ENCODE data around the gene SCRT2.

Gene SCRT2

GRCh38 chr20:689348-689747 lies 13.7 kb upstream of the SCRT2 start:
- Histone ChIP-seq H3K9me3 (ENCODE audit: severe bottlenecking) (peaks cover 2% of the 10 kb centered on the region), H3K4me3 (ENCODE audit: severe bottlenecking) (no peak overlapping the region), H3K27me3 (ENCODE audit: insufficient read depth, poor library complexity, severe bottlenecking) (peaks cover 39% of the 10 kb centered on the region), H3K36me3 (ENCODE audit: low read depth) (no peaks in the 10 kb centered on the region), H3K27ac (ENCODE audit: poor library complexity, severe bottlenecking) (no peak overlapping the region), H3K4me1 (ENCODE audit: insufficient read depth, poor library complexity, severe bottlenecking) (no peaks in the 10 kb centered on the region)
- DNase-seq (ENCODE audit: low spot score) (peak; percentile 38), ATAC-seq (ENCODE audit: low read depth) (no peak)
- TF ChIP-seq CTCF (IDR thresholded peaks at IDR 0.05; ENCODE audit: poor library complexity, severe bottlenecking): no peak

GRCh38 chr20:688809-689212 lies 13.2 kb upstream of the SCRT2 start:
- H3K27me3 ChIP-seq (ENCODE audit: insufficient read depth, poor library complexity, severe bottlenecking): peaks cover 39% of the 10 kb centered on the region
- peaks cover 2% of the 10 kb centered on the region for H3K9me3 ChIP-seq (ENCODE audit: severe bottlenecking)
- H3K4me1 ChIP-seq (ENCODE audit: insufficient read depth, poor library complexity, severe bottlenecking): no peaks in the 10 kb centered on the region
- peak; percentile 63 for ATAC-seq (ENCODE audit: low read depth)
- DNase-seq (ENCODE audit: low spot score): peak; percentile 48
- H3K4me3 ChIP-seq (ENCODE audit: severe bottlenecking): no peak overlapping the region
- no peaks in the 10 kb centered on the region for H3K36me3 ChIP-seq (ENCODE audit: low read depth)
- H3K27ac ChIP-seq (ENCODE audit: poor library complexity, severe bottlenecking): no peak overlapping the region
- TF ChIP-seq CTCF (IDR thresholded peaks at IDR 0.05; ENCODE audit: poor library complexity, severe bottlenecking): no peak

GRCh38 chr20:687468-688203 lies 12.0 kb upstream of the SCRT2 start:
- Histone ChIP-seq H3K36me3 (ENCODE audit: low read depth) (no peaks in the 10 kb centered on the region), H3K9me3 (ENCODE audit: severe bottlenecking) (peaks cover 2% of the 10 kb centered on the region), H3K27me3 (ENCODE audit: insufficient read depth, poor library complexity, severe bottlenecking) (peaks cover 39% of the 10 kb centered on the region), H3K4me3 (ENCODE audit: severe bottlenecking) (no peak overlapping the region), H3K4me1 (ENCODE audit: insufficient read depth, poor library complexity, severe bottlenecking) (no peaks in the 10 kb centered on the region), H3K27ac (ENCODE audit: poor library complexity, severe bottlenecking) (no peak overlapping the region)
- TF ChIP-seq CTCF (IDR thresholded peaks at IDR 0.05; ENCODE audit: poor library complexity, severe bottlenecking): no peak
- ATAC-seq (ENCODE audit: low read depth): no peak
- no peak for DNase-seq (ENCODE audit: low spot score)

- Histone ChIP-seq H3K9me3 (ENCODE audit: severe bottlenecking) (no peaks in the 10 kb centered on the region), H3K4me1 (ENCODE audit: insufficient read depth, poor library complexity, severe bottlenecking) (no peaks in the 10 kb centered on the region), H3K4me3 (ENCODE audit: severe bottlenecking) (no peak overlapping the region), H3K27ac (ENCODE audit: poor library complexity, severe bottlenecking) (no peak overlapping the region), H3K36me3 (ENCODE audit: low read depth) (no peaks in the 10 kb centered on the region), H3K27me3 (ENCODE audit: insufficient read depth, poor library complexity, severe bottlenecking) (peaks cover 42% of the 10 kb centered on the region)
- no peak for TF ChIP-seq CTCF (IDR thresholded peaks at IDR 0.05; ENCODE audit: poor library complexity, severe bottlenecking)
- DNase-seq (ENCODE audit: low spot score): no peak
- ATAC-seq (ENCODE audit: low read depth): no peak
These were observed 9.2 kb upstream of the SCRT2 start for GRCh38 chr20:684676-685319.

GRCh38 chr20:682123-682522 lies 6.5 kb upstream of the SCRT2 start:
- TF ChIP-seq CTCF (IDR thresholded peaks at IDR 0.05; ENCODE audit: poor library complexity, severe bottlenecking): no peak
- H3K4me3 ChIP-seq (ENCODE audit: severe bottlenecking): no peak overlapping the region
- ATAC-seq (ENCODE audit: low read depth): no peak
- H3K36me3 ChIP-seq (ENCODE audit: low read depth): no peaks in the 10 kb centered on the region
- H3K27ac ChIP-seq (ENCODE audit: poor library complexity, severe bottlenecking): no peak overlapping the region
- H3K9me3 ChIP-seq (ENCODE audit: severe bottlenecking): no peaks in the 10 kb centered on the region
- no peak for DNase-seq (ENCODE audit: low spot score)
- no peaks in the 10 kb centered on the region for H3K4me1 ChIP-seq (ENCODE audit: insufficient read depth, poor library complexity, severe bottlenecking)
- peaks cover 50% of the 10 kb centered on the region for H3K27me3 ChIP-seq (ENCODE audit: insufficient read depth, poor library complexity, severe bottlenecking)
